ENCODE data around the gene TYW5.
A peak's percentile ranks its signal among the peaks of the same experiment; 100 is the strongest.

Gene TYW5

GRCh38 chr2:199958014-199958413, 2.7 kb upstream of the TYW5 start:
- H3K9ac ChIP-seq (ENCODE audit: low read length) = peak overlapping the region; percentile 6
- peaks cover 36% of the 10 kb centered on the region for H3K79me2 ChIP-seq (ENCODE audit: control insufficient read depth, insufficient read depth, low read length)
- no peak overlapping the region for H3K4me2 ChIP-seq (ENCODE audit: low read length)
- no peak overlapping the region for H4K5ac ChIP-seq (ENCODE audit: low read length)
- peak overlapping the region; percentile 49 for H3K56ac ChIP-seq (ENCODE audit: low read length)
- no peak overlapping the region for H3K18ac ChIP-seq (ENCODE audit: low read length)
- no peak for DNase-seq
- H3K4ac ChIP-seq (ENCODE audit: low read depth, low read length) = no peak overlapping the region
- H3K27me3 ChIP-seq (ENCODE audit: insufficient read depth, low read length, poor library complexity) = no peaks in the 10 kb centered on the region
- H3K23ac ChIP-seq (ENCODE audit: low read length) = no peak overlapping the region
- H2BK15ac ChIP-seq (replicated peaks; ENCODE audit: low read depth) = no peak overlapping the region
- peaks cover 3% of the 10 kb centered on the region for H3K36me3 ChIP-seq (ENCODE audit: control insufficient read depth, insufficient read depth, low read length)
- no peak overlapping the region for H2BK5ac ChIP-seq (ENCODE audit: low read length)
- H3K27ac ChIP-seq (ENCODE audit: low read depth, low read length) = no peak overlapping the region
- H3K4me1 ChIP-seq (ENCODE audit: control insufficient read depth, low read depth, low read length) = no peaks in the 10 kb centered on the region
- no CpG with 5 or more reads among the region's 4 CpGs for WGBS (ENCODE audit: extremely low coverage, insufficient coverage, low lambda C conversion rate)
- no peak overlapping the region for H4K8ac ChIP-seq (ENCODE audit: low read depth, low read length)
- no peak overlapping the region for H2AK5ac ChIP-seq (ENCODE audit: low read length)
- no peak overlapping the region for H2BK120ac ChIP-seq (ENCODE audit: low read depth, low read length)
- peaks cover 8% of the 10 kb centered on the region for H3K79me1 ChIP-seq (ENCODE audit: low read length)
- no peak overlapping the region for H3K4me3 ChIP-seq (ENCODE audit: low read length)

- Histone ChIP-seq H3K27ac (ENCODE audit: low read depth, low read length) (peak overlapping the region; percentile 97), H4K8ac (ENCODE audit: low read depth, low read length) (no peak overlapping the region), H3K27me3 (ENCODE audit: insufficient read depth, low read length, poor library complexity) (no peaks in the 10 kb centered on the region), H2BK120ac (ENCODE audit: low read depth, low read length) (no peak overlapping the region), H3K4me1 (ENCODE audit: control insufficient read depth, low read depth, low read length) (no peaks in the 10 kb centered on the region), H3K79me2 (ENCODE audit: control insufficient read depth, insufficient read depth, low read length) (peaks cover 36% of the 10 kb centered on the region), H3K4me2 (ENCODE audit: low read length) (peak overlapping the region; percentile 88), H3K4me3 (ENCODE audit: low read length) (peak overlapping the region; percentile 91), H3K9ac (ENCODE audit: low read length) (peak overlapping the region; percentile 96), H3K79me1 (ENCODE audit: low read length) (peaks cover 8% of the 10 kb centered on the region), H4K5ac (ENCODE audit: low read length) (peak overlapping the region; percentile 90), H2BK5ac (ENCODE audit: low read length) (no peak overlapping the region), H3K4ac (ENCODE audit: low read depth, low read length) (peak overlapping the region; percentile 9), H3K18ac (ENCODE audit: low read length) (peak overlapping the region; percentile 77), H3K23ac (ENCODE audit: low read length) (no peak overlapping the region), H3K56ac (ENCODE audit: low read length) (peak overlapping the region; percentile 99), H2AK5ac (ENCODE audit: low read length) (no peak overlapping the region), H2BK15ac (replicated peaks; ENCODE audit: low read depth) (no peak overlapping the region), H3K36me3 (ENCODE audit: control insufficient read depth, insufficient read depth, low read length) (no peaks in the 10 kb centered on the region)
- no peak for DNase-seq
- no CpG with 5 or more reads among the region's 10 CpGs for WGBS (ENCODE audit: extremely low coverage, insufficient coverage, low lambda C conversion rate)
Measured at GRCh38 chr2:199956062-199956380, 730 bp upstream of the TYW5 start.

GRCh38 chr2:199955007-199955338, 318 bp downstream of the TYW5 start:
- no peak for DNase-seq
- Histone ChIP-seq H2BK120ac (ENCODE audit: low read depth, low read length) (no peak overlapping the region), H3K4me1 (ENCODE audit: control insufficient read depth, low read depth, low read length) (no peaks in the 10 kb centered on the region), H3K9ac (ENCODE audit: low read length) (peak overlapping the region; percentile 96), H3K36me3 (ENCODE audit: control insufficient read depth, insufficient read depth, low read length) (no peaks in the 10 kb centered on the region), H4K8ac (ENCODE audit: low read depth, low read length) (no peak overlapping the region), H2BK5ac (ENCODE audit: low read length) (no peak overlapping the region), H3K27ac (ENCODE audit: low read depth, low read length) (peak overlapping the region; percentile 97), H3K27me3 (ENCODE audit: insufficient read depth, low read length, poor library complexity) (no peaks in the 10 kb centered on the region), H2BK15ac (replicated peaks; ENCODE audit: low read depth) (no peak overlapping the region), H3K79me1 (ENCODE audit: low read length) (peaks cover 10% of the 10 kb centered on the region), H3K4ac (ENCODE audit: low read depth, low read length) (peak overlapping the region; percentile 89), H3K79me2 (ENCODE audit: control insufficient read depth, insufficient read depth, low read length) (peaks cover 39% of the 10 kb centered on the region), H3K23ac (ENCODE audit: low read length) (no peak overlapping the region), H3K4me3 (ENCODE audit: low read length) (peak overlapping the region; percentile 91), H3K18ac (ENCODE audit: low read length) (peak overlapping the region; percentile 77), H4K5ac (ENCODE audit: low read length) (no peak overlapping the region), H3K4me2 (ENCODE audit: low read length) (peak overlapping the region; percentile 1), H3K56ac (ENCODE audit: low read length) (peak overlapping the region; percentile 99), H2AK5ac (ENCODE audit: low read length) (no peak overlapping the region)
- WGBS (ENCODE audit: extremely low coverage, insufficient coverage, low lambda C conversion rate) = no CpG with 5 or more reads among the region's 13 CpGs

GRCh38 chr2:199951023-199951422, 4.3 kb downstream of the TYW5 start:
- Histone ChIP-seq H2AK5ac (ENCODE audit: low read length) (no peak overlapping the region), H3K9ac (ENCODE audit: low read length) (no peak overlapping the region), H3K36me3 (ENCODE audit: control insufficient read depth, insufficient read depth, low read length) (no peaks in the 10 kb centered on the region), H3K27me3 (ENCODE audit: insufficient read depth, low read length, poor library complexity) (no peaks in the 10 kb centered on the region), H3K79me1 (ENCODE audit: low read length) (peaks cover 4% of the 10 kb centered on the region), H2BK5ac (ENCODE audit: low read length) (no peak overlapping the region), H3K4me1 (ENCODE audit: control insufficient read depth, low read depth, low read length) (no peaks in the 10 kb centered on the region), H3K27ac (ENCODE audit: low read depth, low read length) (no peak overlapping the region), H3K4ac (ENCODE audit: low read depth, low read length) (no peak overlapping the region), H2BK15ac (replicated peaks; ENCODE audit: low read depth) (no peak overlapping the region), H2BK120ac (ENCODE audit: low read depth, low read length) (no peak overlapping the region), H4K5ac (ENCODE audit: low read length) (no peak overlapping the region), H3K4me2 (ENCODE audit: low read length) (no peak overlapping the region), H3K79me2 (ENCODE audit: control insufficient read depth, insufficient read depth, low read length) (peaks cover 16% of the 10 kb centered on the region), H3K4me3 (ENCODE audit: low read length) (no peak overlapping the region), H4K8ac (ENCODE audit: low read depth, low read length) (no peak overlapping the region), H3K18ac (ENCODE audit: low read length) (no peak overlapping the region), H3K23ac (ENCODE audit: low read length) (no peak overlapping the region), H3K56ac (ENCODE audit: low read length) (no peak overlapping the region)
- no CpG with 5 or more reads among the region's 1 CpG for WGBS (ENCODE audit: extremely low coverage, insufficient coverage, low lambda C conversion rate)
- no peak for DNase-seq

GRCh38 chr2:199950396-199950795, 4.9 kb downstream of the TYW5 start:
- no CpG with 5 or more reads among the region's 5 CpGs for WGBS (ENCODE audit: extremely low coverage, insufficient coverage, low lambda C conversion rate)
- no peak overlapping the region for H2AK5ac ChIP-seq (ENCODE audit: low read length)

GRCh38 chr2:199946836-199947235, 8.5 kb downstream of the TYW5 start:
- no peak overlapping the region for H3K9ac ChIP-seq (ENCODE audit: low read length)
- H4K5ac ChIP-seq (ENCODE audit: low read length) = no peak overlapping the region
- H2BK15ac ChIP-seq (replicated peaks; ENCODE audit: low read depth) = no peak overlapping the region
- no peak overlapping the region for H3K18ac ChIP-seq (ENCODE audit: low read length)
- no peaks in the 10 kb centered on the region for H3K36me3 ChIP-seq (ENCODE audit: control insufficient read depth, insufficient read depth, low read length)
- H3K27me3 ChIP-seq (ENCODE audit: insufficient read depth, low read length, poor library complexity) = no peaks in the 10 kb centered on the region
- no peak overlapping the region for H2BK5ac ChIP-seq (ENCODE audit: low read length)
- no peak overlapping the region for H3K4me2 ChIP-seq (ENCODE audit: low read length)
- no peak overlapping the region for H4K8ac ChIP-seq (ENCODE audit: low read depth, low read length)
- H3K79me2 ChIP-seq (ENCODE audit: control insufficient read depth, insufficient read depth, low read length) = peaks cover 3% of the 10 kb centered on the region
- no peak overlapping the region for H3K56ac ChIP-seq (ENCODE audit: low read length)
- H2BK120ac ChIP-seq (ENCODE audit: low read depth, low read length) = no peak overlapping the region
- no peak overlapping the region for H3K27ac ChIP-seq (ENCODE audit: low read depth, low read length)
- H3K79me1 ChIP-seq (ENCODE audit: low read length) = peaks cover 4% of the 10 kb centered on the region
- H3K4me1 ChIP-seq (ENCODE audit: control insufficient read depth, low read depth, low read length) = no peaks in the 10 kb centered on the region
- H3K4ac ChIP-seq (ENCODE audit: low read depth, low read length) = no peak overlapping the region
- H3K23ac ChIP-seq (ENCODE audit: low read length) = no peak overlapping the region
- no peak for DNase-seq
- no peak overlapping the region for H3K4me3 ChIP-seq (ENCODE audit: low read length)
- no peak overlapping the region for H2AK5ac ChIP-seq (ENCODE audit: low read length)

More at GRCh38 chr2:199950396-199950795, 4.9 kb downstream of the TYW5 start:
- Histone ChIP-seq H3K56ac (ENCODE audit: low read length) (no peak overlapping the region), H4K5ac (ENCODE audit: low read length) (no peak overlapping the region), H3K9ac (ENCODE audit: low read length) (no peak overlapping the region), H3K79me1 (ENCODE audit: low read length) (peaks cover 4% of the 10 kb centered on the region), H4K8ac (ENCODE audit: low read depth, low read length) (no peak overlapping the region), H3K36me3 (ENCODE audit: control insufficient read depth, insufficient read depth, low read length) (no peaks in the 10 kb centered on the region), H2BK120ac (ENCODE audit: low read depth, low read length) (no peak overlapping the region), H3K4ac (ENCODE audit: low read depth, low read length) (no peak overlapping the region), H3K27me3 (ENCODE audit: insufficient read depth, low read length, poor library complexity) (no peaks in the 10 kb centered on the region), H3K79me2 (ENCODE audit: control insufficient read depth, insufficient read depth, low read length) (peaks cover 13% of the 10 kb centered on the region), H2BK5ac (ENCODE audit: low read length) (no peak overlapping the region), H3K23ac (ENCODE audit: low read length) (no peak overlapping the region), H3K27ac (ENCODE audit: low read depth, low read length) (no peak overlapping the region), H2BK15ac (replicated peaks; ENCODE audit: low read depth) (no peak overlapping the region), H3K18ac (ENCODE audit: low read length) (no peak overlapping the region), H3K4me2 (ENCODE audit: low read length) (no peak overlapping the region), H3K4me3 (ENCODE audit: low read length) (no peak overlapping the region), H3K4me1 (ENCODE audit: control insufficient read depth, low read depth, low read length) (no peaks in the 10 kb centered on the region)
- no peak for DNase-seq
